ENCODE measurements around the gene ZNF487.

- no peak for TF ChIP-seq CTCF (conservative IDR thresholded peaks at IDR 0.05; ENCODE audit: low read length)
- TF ChIP-seq EZH2phosphoT487 (IDR thresholded peaks at IDR 0.05; ENCODE audit: borderline replicate concordance, low read depth, low read length) = no peak
These were observed 47.0 kb upstream of the ZNF487 start for GRCh38 chr10:43389867-43390266.
